Spleen (tissue), 11 donors: ENCODE results near the gene OR10AD1. TPM values are rescaled to one million over a fixed set of nuclear protein-coding genes. Genes with fewer than 3 reads are reported as not detected.
A peak's percentile ranks its signal among the peaks of the same experiment; 100 is the strongest.

Source experiments
- DNase-seq: peaks from one replicate; pipeline ENCODE4 v3.0.0-alpha.2; 2020
- H3K27ac ChIP-seq, 8 donors: fragments of 200-600 bp; sonication (generic) in 7 of 8; 1 replicate in 4 of 8; 2 replicates in 4 of 8; pipeline versions ENCODE4 v1.5.0 to v1.8.0; 2016 to 2021; ENCODE audit warnings: inconsistent platforms in 4 of 8, mild to moderate bottlenecking in 4 of 8, moderate library complexity in 1 of 8
- H3K27me3 ChIP-seq, 7 donors: fragments of 200-600 bp; sonication (generic) in 6 of 7; replicated peaks in 1 of 7; 1 replicate in 4 of 7; 2 replicates in 3 of 7; pipeline versions ENCODE4 v1.5.0 to v1.8.0; 2016 to 2021; ENCODE audit warnings: inconsistent platforms in 3 of 7, mild to moderate bottlenecking in 1 of 7
- H3K36me3 ChIP-seq, 6 donors: fragments of 200-600 bp; sonication (generic) in 5 of 6; 1 replicate in 4 of 6; 2 replicates in 2 of 6; pipeline versions ENCODE4 v1.5.0 to v1.8.0; 2016 to 2021; ENCODE audit warnings: inconsistent platforms in 2 of 6
- H3K4me1 ChIP-seq, 6 donors: fragments of 200-600 bp; sonication (generic) in 5 of 6; 1 replicate in 3 of 6; 2 replicates in 3 of 6; pipeline versions ENCODE4 v1.5.0 to v1.8.0; 2016 to 2021; ENCODE audit warnings: inconsistent platforms in 3 of 6
- H3K4me3 ChIP-seq, 8 donors: fragments of 200-600 bp; sonication (generic) in 7 of 8; 1 replicate in 4 of 8; 2 replicates in 4 of 8; pipeline versions ENCODE4 v1.5.0 to v1.8.0; 2016 to 2021; ENCODE audit warnings: inconsistent platforms in 4 of 8, mild to moderate bottlenecking in 4 of 8, moderate library complexity in 2 of 8
- H3K9me3 ChIP-seq, 8 donors: fragments of 200-600 bp; sonication (generic) in 7 of 8; 1 replicate in 4 of 8; 2 replicates in 4 of 8; pipeline versions ENCODE4 v1.5.0 to v1.8.0; 2016 to 2021; ENCODE audit warnings: inconsistent platforms in 4 of 8
- POLR2A ChIP-seq, 3 donors: fragments of 450-650 bp; IDR thresholded peaks; one replicate each; pipeline ENCODE4 v1.5.1; 2017; ENCODE audit warnings: antibody characterized with exemption in 3 of 3, mild to moderate bottlenecking in 1 of 3
- POLR2AphosphoS5 ChIP-seq, 3 donors: sonication (generic); formaldehyde crosslinking; IDR thresholded peaks; one replicate each; pipeline ENCODE4 v1.5.1; 2017; ENCODE audit warnings: antibody characterized with exemption in 3 of 3
- WGBS, 5 donors: extraction: QIAGEN DNeasy Blood & Tissue Kit in 3 of 5; methylation state at CpG; one replicate each; pipeline versions ENCODE4 v1.1.5 to v1.1.7; 2013 to 2018; 5-methylcytosine and 5-hydroxymethylcytosine counted together
- intact Hi-C: fragments of 100-400 bp; cut with DNase I; formaldehyde crosslinking; loops from one replicate; pipeline ENCODE4 v1.15.0; 2023; ENCODE audit warnings: low total_unique reads
- polyA plus RNA-seq, 3 donors: library from polyadenylated mRNA; stranded (reverse); fragments of 200-250 nt; gene quantifications; one replicate each; pipeline ENCODE4 v1.2.1, GENCODE V29; 2013
- total RNA-seq, 7 donors: library from RNA; depleted of rRNA in 3 of 7; stranded (reverse); fragments of >200 nt in 3 of 7; fragmentation: NEBNext Ultra II Directional in 4 of 7; extraction: Animal tissue kit (Norgen Biotek cat#: 25700) in 4 of 7; gene quantifications; one replicate each; pipeline versions ENCODE4 v1.1.0 to v1.2.1, GENCODE V29; 2016 to 2021
- TF ChIP-seq, protein P1 (sequence below), 11 experiments: fragments of 200-600 bp in 7 of 11; fragments of 450-650 bp in 4 of 11; sonication (generic) in 4 of 11; IDR thresholded peaks in 8 of 11; conservative IDR thresholded peaks in 3 of 11; 1 replicate in 7 of 11; 2 replicates in 4 of 11; pipeline versions ENCODE4 v1.4.0 to v1.8.0; 2016 to 2021; ENCODE audit warnings: antibody characterized with exemption in 11 of 11, inconsistent platforms in 4 of 11, mild to moderate bottlenecking in 1 of 11
- donor health status: healthy with polysubstance abuse.
- donor health status: DM: no; HTN: no; CAD: no; lungs with moderate emphysema.
- donor health status: DM: no; HTN: no; CAD: no.
- donor health status: Bipolar disorder and iron deficiency.
- donor health status: healthy.
- donor health status: DM: no; HTN: no; CAD: no.
- donor health status: DM: yes; HTN: yes; CAD: no.

OR10AD1 gene
- total and polyA plus RNA-seq, 10 donors = not detected

DNA sequence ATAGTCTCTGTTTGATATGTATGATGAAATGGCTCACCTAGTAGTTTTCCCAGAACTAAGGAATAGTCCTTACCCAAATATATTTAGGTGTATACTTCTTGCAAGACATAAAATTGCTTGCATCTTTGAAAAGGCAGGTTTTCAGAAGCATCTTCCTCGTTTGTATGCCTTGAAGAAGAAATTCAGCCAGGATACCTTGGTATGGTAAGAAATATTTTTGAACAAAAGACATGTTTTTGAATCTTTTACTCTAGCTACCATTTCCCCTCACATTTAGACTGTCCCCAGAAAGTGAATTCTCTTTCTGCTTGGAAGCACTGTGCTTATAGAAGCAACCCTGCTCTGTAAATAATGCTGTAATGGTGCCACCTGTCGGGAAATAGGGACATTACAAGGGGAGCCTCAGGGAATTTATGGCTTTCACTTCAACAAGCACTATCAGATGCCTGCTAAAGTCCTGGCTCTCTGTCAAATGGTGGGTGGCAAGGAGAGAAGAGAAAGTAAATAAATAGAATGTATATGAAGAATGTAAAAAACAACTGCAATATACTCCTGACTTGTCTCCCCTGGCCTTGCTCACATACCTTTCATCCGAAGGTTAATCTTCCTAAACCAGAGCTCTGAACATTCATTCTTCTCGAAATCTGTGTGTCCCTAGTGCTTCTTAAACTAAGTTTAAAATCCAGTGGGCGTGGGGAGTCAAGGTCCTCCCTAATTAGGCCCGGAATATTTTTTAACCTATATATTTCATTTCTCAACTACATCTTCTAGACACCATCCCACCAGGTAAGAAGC is 13.6 kb downstream of the OR10AD1 start:
- Histone ChIP-seq H3K27ac (no peak overlapping the region), H3K9me3 (no peaks in the 10 kb centered on the region), H3K4me3 (no peak overlapping the region), H3K4me1 (peaks cover 0 to 33% (median 12%) of the 10 kb centered on the region in 6 donors), H3K36me3 (no peaks in the 10 kb centered on the region), H3K27me3 (peaks cover 0 to 15% (median 7%) of the 10 kb centered on the region in 7 donors)
- 46 to 56% (median 47%) methylated on average over 6 of the region's 6 CpGs for WGBS, 5 donors
- intact Hi-C loops = loop anchor here (10.0 kb wide), 1 partner anchor 265 kb away; no protein-coding TSS in a partner anchor
- DNase-seq = no peak
- TF ChIP-seq POLR2A (IDR thresholded peaks at IDR 0.05) = no peak
- TF ChIP-seq, protein P1, sequence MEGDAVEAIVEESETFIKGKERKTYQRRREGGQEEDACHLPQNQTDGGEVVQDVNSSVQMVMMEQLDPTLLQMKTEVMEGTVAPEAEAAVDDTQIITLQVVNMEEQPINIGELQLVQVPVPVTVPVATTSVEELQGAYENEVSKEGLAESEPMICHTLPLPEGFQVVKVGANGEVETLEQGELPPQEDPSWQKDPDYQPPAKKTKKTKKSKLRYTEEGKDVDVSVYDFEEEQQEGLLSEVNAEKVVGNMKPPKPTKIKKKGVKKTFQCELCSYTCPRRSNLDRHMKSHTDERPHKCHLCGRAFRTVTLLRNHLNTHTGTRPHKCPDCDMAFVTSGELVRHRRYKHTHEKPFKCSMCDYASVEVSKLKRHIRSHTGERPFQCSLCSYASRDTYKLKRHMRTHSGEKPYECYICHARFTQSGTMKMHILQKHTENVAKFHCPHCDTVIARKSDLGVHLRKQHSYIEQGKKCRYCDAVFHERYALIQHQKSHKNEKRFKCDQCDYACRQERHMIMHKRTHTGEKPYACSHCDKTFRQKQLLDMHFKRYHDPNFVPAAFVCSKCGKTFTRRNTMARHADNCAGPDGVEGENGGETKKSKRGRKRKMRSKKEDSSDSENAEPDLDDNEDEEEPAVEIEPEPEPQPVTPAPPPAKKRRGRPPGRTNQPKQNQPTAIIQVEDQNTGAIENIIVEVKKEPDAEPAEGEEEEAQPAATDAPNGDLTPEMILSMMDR (IDR thresholded peaks at IDR 0.05 in 8 of 11, conservative IDR thresholded peaks at IDR 0.05 in 3 of 11) = peak; percentile 67 to 91 (median 85)

DNA sequence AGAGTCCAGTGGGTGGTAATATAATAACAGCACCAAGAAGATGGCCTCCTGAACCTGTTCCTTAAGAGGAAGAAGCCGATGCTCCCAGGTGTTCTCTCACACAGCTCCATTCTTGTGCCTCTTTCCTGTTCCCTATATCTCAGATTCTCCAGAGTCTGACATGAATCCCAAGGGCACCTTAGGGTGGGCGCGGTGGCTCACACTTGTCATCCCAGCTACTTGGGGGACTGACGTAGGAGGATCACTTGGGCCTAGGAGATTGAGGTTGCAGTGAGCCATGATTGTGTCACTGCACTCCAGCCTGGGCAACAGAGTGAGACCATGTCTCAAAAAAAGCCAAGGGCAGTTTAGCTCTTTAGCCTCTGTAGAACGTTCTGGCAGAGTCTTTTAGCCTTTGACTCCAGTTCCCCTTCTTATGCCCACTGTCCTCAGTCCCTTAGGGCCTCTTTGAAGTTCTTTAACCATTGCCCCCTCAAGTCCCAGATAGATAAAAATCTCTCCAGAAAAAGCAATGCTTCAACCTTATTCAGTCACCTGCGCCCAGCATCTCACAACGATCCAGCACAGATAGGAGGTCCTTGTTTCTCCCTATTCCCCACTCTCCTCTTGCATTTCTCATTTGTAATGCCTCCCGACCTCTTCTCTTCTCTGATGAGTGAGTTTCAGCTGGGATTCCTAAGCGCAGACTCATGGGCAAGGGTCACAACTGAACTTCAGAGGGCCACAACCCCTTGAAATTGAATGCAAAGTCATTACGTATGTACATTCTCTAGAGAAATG is 15.0 kb downstream of the OR10AD1 start:
- H3K9me3 ChIP-seq = no peaks in the 10 kb centered on the region
- WGBS, 5 donors = 85 to 89% (median 88%) methylated on average over 10 of the region's 10 CpGs
- peaks cover 0 to 29% (median 20%) of the 10 kb centered on the region in 7 donors for H3K27me3 ChIP-seq
- H3K4me1 ChIP-seq = peaks cover 0 to 42% (median 22%) of the 10 kb centered on the region in 6 donors
- no peak overlapping the region for H3K27ac ChIP-seq
- intact Hi-C loops = loop anchor here (10.0 kb wide), 1 partner anchor 267 kb away; no protein-coding TSS in a partner anchor
- H3K4me3 ChIP-seq = no peak overlapping the region
- TF ChIP-seq, protein P1 (IDR thresholded peaks at IDR 0.05 in 8 of 11, conservative IDR thresholded peaks at IDR 0.05 in 3 of 11) = peak in 1 of 11 experiments; percentile 13
- no peak for TF ChIP-seq POLR2A (IDR thresholded peaks at IDR 0.05)
- H3K36me3 ChIP-seq = no peaks in the 10 kb centered on the region
- no peak for DNase-seq

DNA sequence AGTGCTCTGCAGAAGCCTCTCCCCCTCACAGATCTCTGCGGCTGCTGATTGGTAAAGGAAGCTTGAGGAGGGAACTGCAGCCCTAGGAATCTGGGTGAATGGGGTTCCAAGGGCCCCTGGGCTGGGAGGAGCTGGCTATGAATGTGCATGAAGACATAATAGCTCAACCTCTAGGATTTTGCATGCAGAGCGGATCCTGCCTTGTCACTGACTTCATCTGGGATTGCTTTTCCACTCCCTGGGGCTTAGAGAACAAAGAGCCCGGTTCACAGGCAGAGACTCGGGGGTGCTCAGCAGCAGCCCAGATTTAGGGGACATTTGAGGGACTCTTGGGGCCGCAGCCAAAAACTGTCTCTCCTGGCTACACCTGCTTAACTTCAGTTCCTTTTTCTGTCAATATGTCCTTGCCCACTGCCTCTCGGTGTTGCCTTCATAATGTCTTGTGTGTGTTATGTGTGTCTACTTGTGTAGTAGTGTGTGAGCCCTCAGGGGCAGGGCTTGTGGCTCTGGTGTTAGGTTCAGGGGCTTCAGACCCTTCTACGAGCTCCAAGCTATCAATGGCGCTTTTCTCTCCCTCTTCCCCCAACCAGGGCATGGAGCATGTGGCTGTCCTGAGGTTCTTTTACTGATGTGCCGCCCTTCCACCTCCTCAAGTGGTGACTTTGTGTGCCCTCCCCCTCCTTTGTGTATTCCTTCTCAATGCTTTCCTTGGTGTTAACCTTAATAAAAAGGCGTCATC is 17.7 kb downstream of the OR10AD1 start:
- Histone ChIP-seq H3K27ac (no peak overlapping the region), H3K27me3 (peaks cover 0 to 53% (median 20%) of the 10 kb centered on the region in 7 donors), H3K4me1 (peaks cover 0 to 48% (median 28%) of the 10 kb centered on the region in 6 donors), H3K9me3 (no peaks in the 10 kb centered on the region), H3K4me3 (peak overlapping the region in 2 of 8 donors; percentile 62 to 92), H3K36me3 (no peaks in the 10 kb centered on the region)
- TF ChIP-seq POLR2AphosphoS5 (IDR thresholded peaks at IDR 0.05) = no peak
- TF ChIP-seq POLR2A (IDR thresholded peaks at IDR 0.05) = no peak
- TF ChIP-seq, protein P1 (IDR thresholded peaks at IDR 0.05 in 8 of 11, conservative IDR thresholded peaks at IDR 0.05 in 3 of 11) = no peak
- no peak for DNase-seq
- 63 to 71% (median 69%) methylated on average over 10 of the region's 10 CpGs for WGBS, 5 donors
- intact Hi-C loops = loop anchor here (10.0 kb wide), 1 partner anchor 269 kb away; no protein-coding TSS in a partner anchor
